H9 (cell line): ENCODE results near the gene LILRA1. TPM values are rescaled to one million over a fixed set of nuclear protein-coding genes. Genes with fewer than 3 reads are reported as not detected.
"Not testable (repeated sequence)": the region's sequence is repeated elsewhere in the genome, so short reads cannot be mapped to it uniquely, and the experiment has no call there.

ENCODE experiments used
- DNase-seq: peaks from one replicate; pipeline ENCODE4 v3.0.0-alpha.2; 2017
- H2AFZ ChIP-seq: one replicate; pipeline ENCODE4 v1.6.1; 2013; ENCODE audit warnings: mild to moderate bottlenecking, low read length, control low read depth, moderate library complexity
- H2AK5ac ChIP-seq: 2 replicates; pipeline ENCODE4 v1.6.1; 2013; ENCODE audit warnings: low read length, control low read depth, mixed read lengths; ENCODE audit not compliant: insufficient read length
- H2BK120ac ChIP-seq: one replicate; pipeline ENCODE4 v1.6.1; 2013; ENCODE audit warnings: low read depth, mild to moderate bottlenecking, low read length, control low read depth, inconsistent platforms; ENCODE audit not compliant: poor library complexity, severe bottlenecking
- H2BK12ac ChIP-seq: 2 replicates; pipeline ENCODE4 v1.6.1; 2013; ENCODE audit warnings: low read length, control low read depth, mixed read lengths, low read depth; ENCODE audit not compliant: insufficient read length
- H2BK15ac ChIP-seq: 2 replicates; pipeline ENCODE4 v1.6.1; 2013; ENCODE audit warnings: low read depth, low read length, control low read depth
- H2BK20ac ChIP-seq: one replicate; pipeline ENCODE4 v1.6.1; 2013; ENCODE audit warnings: low read depth, mild to moderate bottlenecking, low read length, control low read depth, inconsistent platforms; ENCODE audit not compliant: poor library complexity, severe bottlenecking
- H2BK5ac ChIP-seq: 2 replicates; pipeline ENCODE4 v1.6.1; 2013; ENCODE audit warnings: low read length, control low read depth, mixed read lengths; ENCODE audit not compliant: insufficient read length
- H3K14ac ChIP-seq: 2 replicates; pipeline ENCODE4 v1.6.1; 2013; ENCODE audit warnings: low read length, control low read depth; ENCODE audit not compliant: insufficient read depth
- H3K18ac ChIP-seq: 2 replicates; pipeline ENCODE4 v1.6.1; 2013; ENCODE audit warnings: low read depth, mild to moderate bottlenecking, mixed read lengths, low read length, control low read depth; ENCODE audit not compliant: insufficient read length
- H3K23ac ChIP-seq: 2 replicates; pipeline ENCODE4 v1.6.1; 2013; ENCODE audit warnings: low read length, control low read depth, mixed read lengths, low read depth; ENCODE audit not compliant: insufficient read length
- H3K23me2 ChIP-seq: 2 replicates; pipeline ENCODE4 v1.6.1; 2013; ENCODE audit warnings: low read depth, mild to moderate bottlenecking, mixed read lengths, low read length, control low read depth; ENCODE audit not compliant: insufficient read length, poor library complexity, severe bottlenecking
- H3K27ac ChIP-seq: 2 replicates; pipeline ENCODE4 v1.5.1; 2013; ENCODE audit warnings: low read length, control low read depth, mixed read lengths, low read depth; ENCODE audit not compliant: insufficient read length
- H3K27me3 ChIP-seq: 2 replicates; pipeline ENCODE4 v1.6.1; 2013; ENCODE audit warnings: low read length, control low read depth, inconsistent platforms; ENCODE audit not compliant: insufficient read depth
- H3K4ac ChIP-seq: 2 replicates; pipeline ENCODE4 v1.6.1; 2013; ENCODE audit warnings: low read depth, mild to moderate bottlenecking, control low read depth, inconsistent platforms, low read length, moderate library complexity
- H3K4me1 ChIP-seq: 2 replicates; pipeline ENCODE4 v1.6.1; 2013; ENCODE audit warnings: low read length, control low read depth, inconsistent platforms; ENCODE audit not compliant: insufficient read depth
- H3K4me2 ChIP-seq: 2 replicates; pipeline ENCODE4 v1.6.1; 2013; ENCODE audit warnings: low read length, control low read depth, mixed read lengths; ENCODE audit not compliant: insufficient read length, insufficient read depth
- H3K56ac ChIP-seq: 2 replicates; pipeline ENCODE4 v1.6.1; 2013; ENCODE audit warnings: low read depth, mild to moderate bottlenecking, mixed read lengths, low read length, control low read depth; ENCODE audit not compliant: insufficient read length
- H3K79me1 ChIP-seq: 2 replicates; pipeline ENCODE4 v1.6.1; 2013; ENCODE audit warnings: low read depth, mild to moderate bottlenecking, moderate library complexity, low read length, control low read depth, inconsistent platforms; ENCODE audit not compliant: insufficient read depth, poor library complexity, severe bottlenecking
- H3K79me2 ChIP-seq: 2 replicates; pipeline ENCODE4 v1.6.1; 2013; ENCODE audit warnings: low read length, control low read depth, inconsistent platforms; ENCODE audit not compliant: insufficient read depth
- H3K9ac ChIP-seq: 2 replicates; pipeline ENCODE4 v1.6.1; 2013; ENCODE audit warnings: low read length, control low read depth, mixed read lengths; ENCODE audit not compliant: insufficient read length; ENCODE audit errors: extremely low read depth
- H3K9me3 ChIP-seq: one replicate; pipeline ENCODE4 v1.6.1; 2013; ENCODE audit warnings: low read depth, low read length, inconsistent platforms; ENCODE audit not compliant: control insufficient read depth
- H3T11ph ChIP-seq: one replicate; pipeline ENCODE4 v1.6.1; 2013; ENCODE audit warnings: mild to moderate bottlenecking, low read length, control low read depth, inconsistent platforms
- H4K20me1 ChIP-seq: one replicate; pipeline ENCODE4 v1.6.1; 2013; ENCODE audit not compliant: control insufficient read depth, insufficient read length, insufficient read depth
- H4K5ac ChIP-seq: 2 replicates; pipeline ENCODE4 v1.6.1; 2013; ENCODE audit warnings: low read depth, mild to moderate bottlenecking, mixed read lengths, low read length, control low read depth; ENCODE audit not compliant: insufficient read length
- H4K8ac ChIP-seq: replicated peaks from 2 replicates; pipeline ENCODE4 v1.6.1; 2013; ENCODE audit warnings: low read length, control low read depth, mixed read lengths, low read depth; ENCODE audit not compliant: insufficient read length
- H4K91ac ChIP-seq: 2 replicates; pipeline ENCODE4 v1.6.1; 2013; ENCODE audit warnings: low read depth, mild to moderate bottlenecking, moderate library complexity, mixed read lengths, low read length, control low read depth; ENCODE audit not compliant: insufficient read length
- H3K27ac Mint-ChIP-seq, 3 experiments: 2 replicates in 2 of 3; 3 replicates in 1 of 3; pipeline ENCODE4 v1.8.0; 2020 to 2021; ENCODE audit warnings: mixed read lengths in 3 of 3, mild to moderate bottlenecking in 1 of 3, moderate library complexity in 1 of 3
- H3K27me3 Mint-ChIP-seq: 2 replicates; pipeline ENCODE4 v1.8.0; 2021; ENCODE audit warnings: low read depth, mild to moderate bottlenecking, moderate library complexity, mixed read lengths
- H3K36me3 Mint-ChIP-seq, 3 experiments: 2 replicates in 2 of 3; 3 replicates in 1 of 3; pipeline ENCODE4 v1.8.0; 2020 to 2021; ENCODE audit warnings: low read depth in 3 of 3, mixed read lengths in 3 of 3; ENCODE audit not compliant: insufficient read depth in 1 of 3
- H3K4me1 Mint-ChIP-seq, 2 experiments: 2 replicates each; pipeline ENCODE4 v1.8.0; 2020; ENCODE audit warnings: mixed read lengths in 2 of 2
- H3K4me3 Mint-ChIP-seq, 2 experiments: 2 replicates in 1 of 2; 3 replicates in 1 of 2; pipeline ENCODE4 v1.8.0; 2020 to 2021; ENCODE audit warnings: mild to moderate bottlenecking in 2 of 2, mixed read lengths in 2 of 2, moderate library complexity in 1 of 2
- H3K9me3 Mint-ChIP-seq, 2 experiments: 2 replicates in 1 of 2; 3 replicates in 1 of 2; pipeline ENCODE4 v1.8.0; 2020; ENCODE audit warnings: mild to moderate bottlenecking in 2 of 2, mixed read lengths in 2 of 2, moderate library complexity in 1 of 2
- CTCF ChIP-seq: fragments of 200-600 bp; sonication (generic); conservative IDR thresholded peaks from 3 replicates; pipeline ENCODE4 v1.8.0; 2021; ENCODE audit warnings: antibody characterized with exemption, mild to moderate bottlenecking
- WGBS: extraction: QIAGEN DNeasy Blood & Tissue Kit; methylation state at CpG from one replicate; pipeline ENCODE4 v1.1.7; 2013; ENCODE audit warnings: missing lambda C conversion rate, low lambda C conversion rate, mixed read lengths; ENCODE audit not compliant: insufficient read length; ENCODE audit errors: extremely low coverage; 5-methylcytosine and 5-hydroxymethylcytosine counted together
- total RNA-seq: library from RNA; stranded (reverse); gene quantifications from 2 replicates; pipeline ENCODE4 v1.2.1, GENCODE V29; 2021

Gene LILRA1
- total RNA-seq, 1 experiment from 2014 or later: not detected

GRCh38 chr19:54574527-54575056, 18.8 kb upstream of the LILRA1 start:
- no peak overlapping the region for H2BK15ac ChIP-seq
- H2BK120ac ChIP-seq: no peak overlapping the region
- Mint-ChIP-seq H3K4me3 (no peak overlapping the region), H3K27me3 (peaks cover 8% of the 10 kb centered on the region), H3K27ac (no peak overlapping the region), H3K4me1 (peaks cover 3% of the 10 kb centered on the region in 2 experiments; a peak in 3 of 4 replicates), H3K36me3 (peaks cover 0 to 11% (median 9%) of the 10 kb centered on the region in 3 experiments; a peak in 6 of 7 replicates), H3K9me3 (peaks cover 96 to 100% of the 10 kb centered on the region in 2 experiments)
- H4K5ac ChIP-seq: no peak overlapping the region
- H3K9me3 ChIP-seq: peaks cover 77% of the 10 kb centered on the region
- no peak overlapping the region for H2AK5ac ChIP-seq
- H2BK20ac ChIP-seq: no peak overlapping the region
- H3K23ac ChIP-seq: no peak overlapping the region
- peak overlapping the region; percentile 62 for H3K56ac ChIP-seq
- no peak overlapping the region for H2BK5ac ChIP-seq
- WGBS: no CpG with 5 or more reads among the region's 12 CpGs
- no peaks in the 10 kb centered on the region for H3K4me1 ChIP-seq
- H4K20me1 ChIP-seq: no peaks in the 10 kb centered on the region
- H3K14ac ChIP-seq: no peak overlapping the region
- no peak overlapping the region for H3K4me2 ChIP-seq
- H3K4ac ChIP-seq: no peak overlapping the region
- H4K8ac ChIP-seq: no peak overlapping the region
- DNase-seq: no peak
- H2BK12ac ChIP-seq: no peak overlapping the region
- no peak overlapping the region for H2AFZ ChIP-seq
- H4K91ac ChIP-seq: no peak overlapping the region
- H3K23me2 ChIP-seq: no peaks in the 10 kb centered on the region
- no peaks in the 10 kb centered on the region for H3K27me3 ChIP-seq
- H3K18ac ChIP-seq: no peak overlapping the region
- no peak overlapping the region for H3K9ac ChIP-seq
- no peak for TF ChIP-seq CTCF
- no peaks in the 10 kb centered on the region for H3K79me1 ChIP-seq
- no peak overlapping the region for H3K27ac ChIP-seq
- no peak overlapping the region for H3T11ph ChIP-seq
- H3K79me2 ChIP-seq: no peaks in the 10 kb centered on the region

GRCh38 chr19:54575205-54575604, 18.2 kb upstream of the LILRA1 start:
- not testable (repeated sequence) for H2BK120ac ChIP-seq, H3K79me1 ChIP-seq, H2BK20ac ChIP-seq, H2BK12ac ChIP-seq, H4K20me1 ChIP-seq, H4K8ac ChIP-seq, DNase-seq, H3K27ac ChIP-seq, H2BK5ac ChIP-seq, H3K79me2 ChIP-seq, H3K4me2 ChIP-seq, H3K56ac ChIP-seq, H4K91ac ChIP-seq, H3K9ac ChIP-seq, H3K14ac ChIP-seq, H3K4me1 ChIP-seq, H3T11ph ChIP-seq, H3K27ac Mint-ChIP-seq, H3K4me3 Mint-ChIP-seq, H3K4me1 Mint-ChIP-seq, H3K23ac ChIP-seq, H3K4ac ChIP-seq, H2AK5ac ChIP-seq, H4K5ac ChIP-seq, H2BK15ac ChIP-seq, H3K23me2 ChIP-seq, H3K27me3 ChIP-seq, H3K18ac ChIP-seq, H2AFZ ChIP-seq, H3K27me3 Mint-ChIP-seq
- Mint-ChIP-seq H3K36me3 (peaks cover 0 to 11% (median 9%) of the 10 kb centered on the region in 3 experiments; a peak in 6 of 7 replicates), H3K9me3 (peaks cover 94 to 99% of the 10 kb centered on the region in 2 experiments)
- peaks cover 72% of the 10 kb centered on the region for H3K9me3 ChIP-seq
- WGBS: no CpG with 5 or more reads among the region's 9 CpGs
